K562 (cell line): Measurements from ENCODE around the gene CSNK1G2. TPM values are rescaled to one million over a fixed set of nuclear protein-coding genes. Genes with fewer than 3 reads are reported as not detected.

Experiments
- ATAC-seq: fragments of 200-7000 bp; cut with Tn5 transposase; 3 replicates; pipeline ENCODE4 v1.9.1; 2020; ENCODE audit warnings: moderate library complexity
- BruUV-seq: library from RNA; stranded (reverse); fragments of 400-500 nt; replicated peaks from 2 replicates; lab custom pipeline; 2021; lab: Mats Ljungman, UMichigan
- CTCF ChIA-PET: fragments of 300-600 bp; formaldehyde crosslinking; extraction: SDS; loops from one replicate; lab custom pipeline; 2021; ENCODE audit warnings: low intra/inter-chr PET ratio; lab: Yijun Ruan, JAX
- POLR2A ChIA-PET: fragments of 300-600, 350-650 bp; sonication (Branson Sonifier 250); formaldehyde crosslinking; extraction: SDS; loops from one replicate; lab custom pipeline; 2021; ENCODE audit warnings: antibody characterized with exemption, inconsistent platforms; lab: Yijun Ruan, JAX
- DNase-seq, 4 experiments: peaks; one replicate each; pipeline versions ENCODE4 v3.0.0 to v3.0.0-alpha.2; 2011 to 2018; ENCODE audit warnings: low spot score in 3 of 4, mixed read lengths in 3 of 4; ENCODE audit errors: extremely low read depth in 1 of 4
- FAIRE-seq: peaks from 2 replicates; lab custom pipeline; 2011; peaks lifted over from hg19 to GRCh38; lab: Jason Lieb, UNC
- H2AFZ ChIP-seq: 2 replicates; pipeline ENCODE4 v1.6.0; 2011; ENCODE audit warnings: low read depth, low read length, control low read depth, inconsistent platforms
- H3K27ac ChIP-seq: fragments of 200-600 bp; 3 replicates; pipeline ENCODE4 v1.8.0; 2011; ENCODE audit warnings: low read depth, mild to moderate bottlenecking, control low read depth, inconsistent platforms, low read length, moderate library complexity, mixed read lengths; ENCODE audit errors: extremely low read depth
- H3K27me3 ChIP-seq, 2 experiments: fragments of 300-600 bp in 1 of 2; 2 replicates in 1 of 2; 3 replicates in 1 of 2; pipeline versions ENCODE4 v1.6.0 to v1.8.0; 2011; ENCODE audit warnings: inconsistent platforms in 2 of 2, low read length in 2 of 2, mild to moderate bottlenecking in 1 of 2, mixed read lengths in 1 of 2, moderate library complexity in 1 of 2; ENCODE audit not compliant: control insufficient read depth in 2 of 2, insufficient read depth in 2 of 2
- H3K36me3 ChIP-seq: fragments of 300-600 bp; 3 replicates; pipeline ENCODE4 v1.8.0; 2011; ENCODE audit warnings: mild to moderate bottlenecking, low read length, inconsistent platforms; ENCODE audit not compliant: control insufficient read depth, insufficient read depth
- H3K4me1 ChIP-seq, 2 experiments: fragments of 200-600 bp in 1 of 2; replicated peaks in 1 of 2; 2 replicates in 1 of 2; 3 replicates in 1 of 2; pipeline versions ENCODE4 v1.5.1 to v1.8.0; 2011; ENCODE audit warnings: inconsistent platforms in 2 of 2, low read length in 2 of 2, mild to moderate bottlenecking in 1 of 2, mixed read lengths in 1 of 2, moderate library complexity in 1 of 2; ENCODE audit not compliant: control insufficient read depth in 2 of 2, insufficient read depth in 2 of 2
- H3K4me2 ChIP-seq: 2 replicates; pipeline ENCODE4 v1.6.1; 2011; ENCODE audit warnings: low read length, control low read depth, inconsistent platforms, mixed read lengths; ENCODE audit not compliant: insufficient read depth
- H3K4me3 ChIP-seq: fragments of 200-600 bp; sonication (generic), shearing (Covaris generic); 2 replicates; pipeline ENCODE4 v1.5.1; 2016; ENCODE audit warnings: control low read depth, inconsistent platforms
- H3K79me2 ChIP-seq: fragments of 200-600 bp; 3 replicates; pipeline ENCODE4 v1.8.0; 2011; ENCODE audit warnings: low read length, inconsistent platforms; ENCODE audit not compliant: control insufficient read depth, insufficient read depth
- H3K9ac ChIP-seq, 2 experiments: 2 replicates each; pipeline versions ENCODE4 v1.6.0 to v1.6.1; 2011; ENCODE audit warnings: low read depth in 2 of 2, low read length in 2 of 2, control low read depth in 1 of 2, inconsistent platforms in 1 of 2, mild to moderate bottlenecking in 1 of 2, mixed read lengths in 1 of 2; ENCODE audit not compliant: insufficient read depth in 1 of 2
- H3K9me1 ChIP-seq: one replicate; pipeline ENCODE4 v1.6.0; 2011; ENCODE audit warnings: inconsistent platforms, mild to moderate bottlenecking, low read length, moderate library complexity; ENCODE audit not compliant: control insufficient read depth, insufficient read depth
- H3K9me3 ChIP-seq: replicated peaks from 2 replicates; pipeline ENCODE4 v1.5.1; 2011; ENCODE audit warnings: low read depth, low read length, inconsistent platforms; ENCODE audit not compliant: control insufficient read depth, insufficient read depth
- H4K20me1 ChIP-seq: replicated peaks from 2 replicates; pipeline ENCODE4 v1.6.1; 2011; ENCODE audit warnings: low read length, inconsistent platforms, mixed read lengths; ENCODE audit not compliant: control insufficient read depth, insufficient read depth
- ADNP ChIP-seq: fragments of 200-800 bp; sonication (Bioruptor generic); IDR thresholded peaks from 2 replicates; pipeline ENCODE4 v1.6.1; 2016; ENCODE audit warnings: missing genetic modification characterization, missing compliant biosample characterization
- BHLHE40 ChIP-seq: IDR thresholded peaks from 2 replicates; pipeline ENCODE4 v1.6.1; 2011; ENCODE audit warnings: low read length, improper control_type of control experiment
- CBX2 ChIP-seq: fragments of 200-600 bp; sonication (generic); IDR thresholded peaks from one replicate; pipeline ENCODE4 v1.6.1; 2012; ENCODE audit warnings: mild to moderate bottlenecking, low read length, inconsistent platforms; ENCODE audit not compliant: insufficient read depth, poor library complexity, severe bottlenecking
- CBX3 ChIP-seq, 2 experiments: IDR thresholded peaks; 1 replicate in 1 of 2; 2 replicates in 1 of 2; pipeline ENCODE4 v1.6.1; 2012; ENCODE audit warnings: inconsistent platforms in 2 of 2, low read length in 2 of 2, borderline replicate concordance in 1 of 2, control low read depth in 1 of 2
- CCNT2 ChIP-seq: IDR thresholded peaks from 2 replicates; pipeline ENCODE4 v1.6.1; 2011; ENCODE audit warnings: borderline replicate concordance, low read depth, mild to moderate bottlenecking, moderate library complexity, mixed read lengths, low read length; ENCODE audit not compliant: insufficient read length; ENCODE audit errors: extremely low read depth
- CHD4 ChIP-seq: fragments of 200-600 bp; sonication (generic); IDR thresholded peaks from 3 replicates; pipeline ENCODE4 v1.6.1; 2012; ENCODE audit warnings: low read depth, mild to moderate bottlenecking, mixed read lengths, low read length, inconsistent platforms; ENCODE audit not compliant: insufficient read depth, insufficient replicate concordance, poor library complexity, severe bottlenecking
- HDAC6 ChIP-seq: IDR thresholded peaks from 2 replicates; pipeline ENCODE4 v1.6.1; 2012; ENCODE audit warnings: low read depth, mild to moderate bottlenecking, control low read depth, inconsistent platforms, low read length, moderate library complexity
- KDM1A ChIP-seq, 2 experiments: fragments of 450-650 bp; IDR thresholded peaks; 2 replicates each; pipeline ENCODE4 v1.6.1; 2016; ENCODE audit warnings: mild to moderate bottlenecking in 2 of 2
- RBM25 ChIP-seq: fragments of 200-400 bp; formaldehyde crosslinking; IDR thresholded peaks from 2 replicates; pipeline ENCODE4 v1.6.1; 2018; ENCODE audit warnings: low read length, low read depth, moderate library complexity; ENCODE audit not compliant: severe bottlenecking
- SMARCA4 ChIP-seq: fragments of 450-650 bp; IDR thresholded peaks from 2 replicates; pipeline ENCODE4 v1.6.1; 2016
- TCF3 ChIP-seq: sonication (generic); formaldehyde crosslinking; IDR thresholded peaks from 2 replicates; pipeline ENCODE4 v1.4.0; 2020; ENCODE audit warnings: mild to moderate bottlenecking, missing genetic modification reagents
- ZNF408 ChIP-seq: fragments of 250-450 bp; sonication (Bioruptor Pico); IDR thresholded peaks from 2 replicates; pipeline ENCODE4 v1.4.0; 2020; ENCODE audit warnings: low read depth, mild to moderate bottlenecking, moderate library complexity
- ZNF561 ChIP-seq: fragments of 450-650 bp; formaldehyde crosslinking; conservative IDR thresholded peaks from 2 replicates; pipeline ENCODE4 v1.4.0; 2020; ENCODE audit warnings: mild to moderate bottlenecking, moderate library complexity
- ZNF586 ChIP-seq: fragments of 450-650 bp; formaldehyde crosslinking; conservative IDR thresholded peaks from 2 replicates; pipeline ENCODE4 v1.4.0; 2020; ENCODE audit warnings: mild to moderate bottlenecking, moderate library complexity
- WGBS: fragments of 100-300 bp; shearing (Covaris generic); methylation state at CpG from one replicate; pipeline ENCODE4 v1.1.6; 2016; ENCODE audit warnings: low coverage, mixed read lengths; ENCODE audit not compliant: insufficient coverage; ENCODE audit errors: missing lambda C conversion rate; 5-methylcytosine and 5-hydroxymethylcytosine counted together
- in situ Hi-C: fragments of 300-500 bp; cut with MboI; formaldehyde crosslinking; loops from 4 replicates; pipeline ENCODE4 v1.15.0; 2018; ENCODE audit warnings: inconsistent platforms, mixed read lengths
- intact Hi-C: fragments of 100-400 bp; cut with micrococcal nuclease; formaldehyde crosslinking; loops from 2 replicates; pipeline ENCODE4 v1.14.2; 2022
- polyA plus RNA-seq, 8 experiments: library from polyadenylated mRNA; depleted of rRNA in 4 of 8; stranded (reverse) in 5 of 8; unstranded in 3 of 8; fragments of >200 nt; fragmentation: Nextera tagmentation in 2 of 8; fragmentation: Illumina TruSeq in 1 of 8; extraction: Ambion mirVana in 2 of 8; extraction: Trizol in 1 of 8; gene quantifications; 2 replicates each; pipeline versions ENCODE4 v1.2.1 to v1.2.3, GENCODE V29; 2011 to 2014; ENCODE audit warnings: inconsistent platforms in 1 of 8, missing spikeins in 1 of 8
- total RNA-seq, 7 experiments: library from RNA; depleted of rRNA in 6 of 7; stranded (reverse); fragments of >200 nt in 6 of 7; fragmentation: Illumina TruSeq in 2 of 7; extraction: Trizol in 2 of 7; gene quantifications; 2 replicates each; pipeline versions ENCODE4 v1.2.1 to v1.2.3, GENCODE V29; 2011 to 2021; ENCODE audit warnings: low replicate concordance in 1 of 7
- TF ChIP-seq, protein P1 (sequence below): fragments of 450-650 bp; IDR thresholded peaks from 2 replicates; pipeline ENCODE4 v1.6.1; 2016; ENCODE audit warnings: mild to moderate bottlenecking
- TF ChIP-seq, protein P2 (sequence below): fragments of 450-650 bp; IDR thresholded peaks from 2 replicates; pipeline ENCODE4 v1.6.1; 2016; ENCODE audit warnings: missing biosample characterization, missing genetic modification characterization
- TF ChIP-seq, protein P3 (sequence below): IDR thresholded peaks from 3 replicates; pipeline ENCODE4 v1.6.1; 2011; ENCODE audit warnings: borderline replicate concordance, mild to moderate bottlenecking, moderate library complexity; ENCODE audit not compliant: insufficient read length; ENCODE audit errors: extremely low read depth

CSNK1G2 gene
- total and polyA plus RNA-seq, 9 of the 15 experiments (the other 6 are each of a cell fraction or from before 2014, with no cell fraction given): 0.48 to 119 (median 49.5) TPM

DNA sequence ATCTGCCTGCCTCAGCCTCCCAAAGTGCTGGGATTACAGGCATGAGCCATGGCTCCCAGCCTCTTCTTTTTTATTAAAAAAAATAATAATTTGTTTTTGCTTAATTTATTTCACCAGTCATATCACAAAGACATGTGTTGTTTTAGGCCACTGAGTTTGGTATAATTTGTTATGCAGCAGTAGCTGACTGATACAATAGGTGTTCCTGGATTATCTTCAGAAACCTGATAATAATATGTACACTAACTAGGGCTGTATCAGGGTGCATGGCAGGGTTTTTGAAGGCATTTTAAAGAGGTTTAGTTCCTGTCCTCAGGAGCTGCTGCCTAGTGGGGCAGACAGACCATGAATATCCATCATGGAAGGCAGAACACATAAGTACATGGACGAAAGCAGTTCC is 9.5 kb upstream of the CSNK1G2 start:
- Histone ChIP-seq H3K36me3 (no peaks in the 10 kb centered on the region), H3K4me3 (no peak overlapping the region), H3K27me3 (no peaks in the 10 kb centered on the region), H3K9me1 (no peaks in the 10 kb centered on the region), H2AFZ (no peak overlapping the region), H4K20me1 (no peaks in the 10 kb centered on the region), H3K9me3 (peaks cover 7% of the 10 kb centered on the region; the same call in 1 of the 2 replicates), H3K4me1 (peaks cover 6 to 29% of the 10 kb centered on the region in 2 experiments; a peak in 3 of 5 replicates), H3K4me2 (no peak overlapping the region), H3K9ac (no peak overlapping the region), H3K27ac (no peak overlapping the region), H3K79me2 (no peaks in the 10 kb centered on the region)
- in situ Hi-C loops: no loop called here
- DNase-seq: no peak
- WGBS: 20% methylated on average over 1 of the region's 1 CpG
- intact Hi-C loops: no loop called here
- CTCF ChIA-PET: no interaction called here
- no peak for FAIRE-seq
- BruUV-seq: no TSS peak
- POLR2A ChIA-PET: interaction anchor here (0.6 kb wide), 2 partner anchors 157 to 198 kb away, joined by 3 read pairs; no protein-coding TSS in a partner anchor
- ATAC-seq: no peak
- TF ChIP-seq ADNP (tag) (peak; percentile 74), CBX2 (no peak), ZNF586 (CRISPR knock-in tag) (no peak), TCF3 (CRISPR knock-in tag) (no peak), CHD4 (peak; percentile 65), CCNT2 (no peak), CBX3 (IDR thresholded peaks at IDR 0.05; ENCODE audit: borderline replicate concordance in 1 of 2, low read length in 2 of 2) (peak in 1 of 2 experiments; percentile 89; a peak in 2 of 3 replicates), HDAC6 (no peak), RBM25 (peak; percentile 49), ZNF408 (CRISPR knock-in tag) (no peak), BHLHE40 (no peak), KDM1A (IDR thresholded peaks at IDR 0.05) (peak; percentile 49 to 74; a peak in 3 of 4 replicates), SMARCA4 (no peak), ZNF561 (CRISPR knock-in tag) (no peak)
- TF ChIP-seq, protein P1, sequence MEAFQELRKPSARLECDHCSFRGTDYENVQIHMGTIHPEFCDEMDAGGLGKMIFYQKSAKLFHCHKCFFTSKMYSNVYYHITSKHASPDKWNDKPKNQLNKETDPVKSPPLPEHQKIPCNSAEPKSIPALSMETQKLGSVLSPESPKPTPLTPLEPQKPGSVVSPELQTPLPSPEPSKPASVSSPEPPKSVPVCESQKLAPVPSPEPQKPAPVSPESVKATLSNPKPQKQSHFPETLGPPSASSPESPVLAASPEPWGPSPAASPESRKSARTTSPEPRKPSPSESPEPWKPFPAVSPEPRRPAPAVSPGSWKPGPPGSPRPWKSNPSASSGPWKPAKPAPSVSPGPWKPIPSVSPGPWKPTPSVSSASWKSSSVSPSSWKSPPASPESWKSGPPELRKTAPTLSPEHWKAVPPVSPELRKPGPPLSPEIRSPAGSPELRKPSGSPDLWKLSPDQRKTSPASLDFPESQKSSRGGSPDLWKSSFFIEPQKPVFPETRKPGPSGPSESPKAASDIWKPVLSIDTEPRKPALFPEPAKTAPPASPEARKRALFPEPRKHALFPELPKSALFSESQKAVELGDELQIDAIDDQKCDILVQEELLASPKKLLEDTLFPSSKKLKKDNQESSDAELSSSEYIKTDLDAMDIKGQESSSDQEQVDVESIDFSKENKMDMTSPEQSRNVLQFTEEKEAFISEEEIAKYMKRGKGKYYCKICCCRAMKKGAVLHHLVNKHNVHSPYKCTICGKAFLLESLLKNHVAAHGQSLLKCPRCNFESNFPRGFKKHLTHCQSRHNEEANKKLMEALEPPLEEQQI: no peak
- TF ChIP-seq, protein P2, sequence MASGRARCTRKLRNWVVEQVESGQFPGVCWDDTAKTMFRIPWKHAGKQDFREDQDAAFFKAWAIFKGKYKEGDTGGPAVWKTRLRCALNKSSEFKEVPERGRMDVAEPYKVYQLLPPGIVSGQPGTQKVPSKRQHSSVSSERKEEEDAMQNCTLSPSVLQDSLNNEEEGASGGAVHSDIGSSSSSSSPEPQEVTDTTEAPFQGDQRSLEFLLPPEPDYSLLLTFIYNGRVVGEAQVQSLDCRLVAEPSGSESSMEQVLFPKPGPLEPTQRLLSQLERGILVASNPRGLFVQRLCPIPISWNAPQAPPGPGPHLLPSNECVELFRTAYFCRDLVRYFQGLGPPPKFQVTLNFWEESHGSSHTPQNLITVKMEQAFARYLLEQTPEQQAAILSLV (tag): no peak
- TF ChIP-seq, protein P3, sequence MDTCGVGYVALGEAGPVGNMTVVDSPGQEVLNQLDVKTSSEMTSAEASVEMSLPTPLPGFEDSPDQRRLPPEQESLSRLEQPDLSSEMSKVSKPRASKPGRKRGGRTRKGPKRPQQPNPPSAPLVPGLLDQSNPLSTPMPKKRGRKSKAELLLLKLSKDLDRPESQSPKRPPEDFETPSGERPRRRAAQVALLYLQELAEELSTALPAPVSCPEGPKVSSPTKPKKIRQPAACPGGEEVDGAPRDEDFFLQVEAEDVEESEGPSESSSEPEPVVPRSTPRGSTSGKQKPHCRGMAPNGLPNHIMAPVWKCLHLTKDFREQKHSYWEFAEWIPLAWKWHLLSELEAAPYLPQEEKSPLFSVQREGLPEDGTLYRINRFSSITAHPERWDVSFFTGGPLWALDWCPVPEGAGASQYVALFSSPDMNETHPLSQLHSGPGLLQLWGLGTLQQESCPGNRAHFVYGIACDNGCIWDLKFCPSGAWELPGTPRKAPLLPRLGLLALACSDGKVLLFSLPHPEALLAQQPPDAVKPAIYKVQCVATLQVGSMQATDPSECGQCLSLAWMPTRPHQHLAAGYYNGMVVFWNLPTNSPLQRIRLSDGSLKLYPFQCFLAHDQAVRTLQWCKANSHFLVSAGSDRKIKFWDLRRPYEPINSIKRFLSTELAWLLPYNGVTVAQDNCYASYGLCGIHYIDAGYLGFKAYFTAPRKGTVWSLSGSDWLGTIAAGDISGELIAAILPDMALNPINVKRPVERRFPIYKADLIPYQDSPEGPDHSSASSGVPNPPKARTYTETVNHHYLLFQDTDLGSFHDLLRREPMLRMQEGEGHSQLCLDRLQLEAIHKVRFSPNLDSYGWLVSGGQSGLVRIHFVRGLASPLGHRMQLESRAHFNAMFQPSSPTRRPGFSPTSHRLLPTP: no peak
